GM10266 (cell line): ENCODE data around the gene PTPRK.

Source experiments
- DNase-seq: peaks from one replicate; pipeline ENCODE4 v3.0.0; 2012; ENCODE audit errors: extremely low spot score
- CTCF ChIP-seq: IDR thresholded peaks from 2 replicates; pipeline ENCODE4 v1.5.1; 2012; ENCODE audit warnings: mild to moderate bottlenecking, low read depth; ENCODE audit not compliant: control insufficient read depth, insufficient read depth; ENCODE audit errors: missing control alignments

PTPRK gene

GRCh38 chr6:128249429-128249828 lies 271.0 kb downstream of the PTPRK start:
- no peak for TF ChIP-seq CTCF
- no peak for DNase-seq

GRCh38 chr6:128246472-128247260 lies 273.7 kb downstream of the PTPRK start:
- no peak for DNase-seq
- no peak for TF ChIP-seq CTCF

- TF ChIP-seq CTCF = no peak
- no peak for DNase-seq
These were observed 275.5 kb downstream of the PTPRK start for GRCh38 chr6:128244751-128245405.

GRCh38 chr6:128242765-128243403 lies 277.5 kb downstream of the PTPRK start:
- no peak for DNase-seq
- no peak for TF ChIP-seq CTCF

- DNase-seq = no peak
- no peak for TF ChIP-seq CTCF
These were observed 279.2 kb downstream of the PTPRK start for GRCh38 chr6:128241216-128241615.

GRCh38 chr6:128240024-128240428 lies 280.4 kb downstream of the PTPRK start:
- DNase-seq = no peak
- no peak for TF ChIP-seq CTCF

GRCh38 chr6:128239146-128239545 lies 281.3 kb downstream of the PTPRK start:
- no peak for TF ChIP-seq CTCF
- DNase-seq = no peak
